GM18511 (cell line): ENCODE measurements around the gene TXLNA.

Experiments used
- ATAC-seq: cut with Tn5 transposase; IDR thresholded peaks from one replicate; pipeline ENCODE4 v1.9.1; 2021; ENCODE audit warnings: mild to moderate bottlenecking, moderate library complexity; ENCODE audit not compliant: unreplicated experiment

Gene TXLNA

GRCh38 chr1:32242341-32242851, 62.9 kb downstream of the TXLNA start:
- ATAC-seq, result no peak

- no peak for ATAC-seq
Observed at GRCh38 chr1:32246888-32247273, 67.4 kb downstream of the TXLNA start, which contains the start of gene FAM167B. Gene FAM167B, plus strand, starts transcription at chr1:32247222. Its CDS starts 200 bp downstream, at chr1:32247422.

DNA sequence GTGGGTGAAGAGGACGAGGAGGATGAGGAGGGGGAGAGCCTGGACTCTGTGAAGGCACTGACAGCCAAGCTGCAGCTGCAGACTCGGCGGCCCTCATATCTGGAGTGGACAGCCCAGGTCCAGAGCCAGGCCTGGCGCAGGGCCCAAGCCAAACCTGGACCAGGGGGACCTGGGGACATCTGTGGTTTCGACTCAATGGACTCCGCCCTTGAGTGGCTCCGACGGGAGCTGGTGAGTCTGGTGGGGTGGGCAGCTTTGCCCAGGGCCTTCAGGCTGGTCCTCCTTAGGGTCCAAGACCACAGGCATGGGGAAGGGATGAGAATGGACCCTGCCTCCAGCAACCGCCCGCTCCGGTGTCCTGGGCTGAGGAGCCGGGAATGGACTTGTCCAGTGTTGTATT, 68.0 kb downstream of the TXLNA start:
- ATAC-seq, result no peak
